HAP-1 (cell line): ENCODE results near the gene CLMN.
A peak's percentile ranks its signal among the peaks of the same experiment; 100 is the strongest.

ENCODE experiments used
- DNase-seq, 2 experiments: peaks; one replicate each; pipeline ENCODE4 v3.0.0-alpha.2; 2016 to 2020; ENCODE audit warnings: low spot score in 2 of 2
- H3K27me3 ChIP-seq: fragments of 250-450 bp; sonication (Bioruptor Pico); 2 replicates; pipeline ENCODE4 v1.5.1; 2020; ENCODE audit warnings: low read depth, mild to moderate bottlenecking, moderate library complexity
- H3K36me3 ChIP-seq: fragments of 250-450 bp; sonication (Bioruptor Pico); replicated peaks from 2 replicates; pipeline ENCODE4 v1.5.1; 2020; ENCODE audit warnings: mild to moderate bottlenecking
- H3K4me1 ChIP-seq: fragments of 250-450 bp; sonication (Bioruptor Pico); 2 replicates; pipeline ENCODE4 v1.5.1; 2020; ENCODE audit warnings: mild to moderate bottlenecking
- H3K4me3 ChIP-seq: fragments of 250-450 bp; sonication (Bioruptor Pico); 2 replicates; pipeline ENCODE4 v1.5.1; 2020; ENCODE audit warnings: mild to moderate bottlenecking, moderate library complexity
- H3K9me3 ChIP-seq: fragments of 250-450 bp; sonication (Bioruptor Pico); 2 replicates; pipeline ENCODE4 v1.5.1; 2020; ENCODE audit warnings: mild to moderate bottlenecking, moderate library complexity
- in situ Hi-C: fragments of 300-500 bp; cut with MboI; formaldehyde crosslinking; loops from 3 replicates; pipeline ENCODE4 v1.14.3; 2020; ENCODE audit warnings: low sequenced_read_pairs, inconsistent platforms, mixed read lengths

The CLMN gene

DNA sequence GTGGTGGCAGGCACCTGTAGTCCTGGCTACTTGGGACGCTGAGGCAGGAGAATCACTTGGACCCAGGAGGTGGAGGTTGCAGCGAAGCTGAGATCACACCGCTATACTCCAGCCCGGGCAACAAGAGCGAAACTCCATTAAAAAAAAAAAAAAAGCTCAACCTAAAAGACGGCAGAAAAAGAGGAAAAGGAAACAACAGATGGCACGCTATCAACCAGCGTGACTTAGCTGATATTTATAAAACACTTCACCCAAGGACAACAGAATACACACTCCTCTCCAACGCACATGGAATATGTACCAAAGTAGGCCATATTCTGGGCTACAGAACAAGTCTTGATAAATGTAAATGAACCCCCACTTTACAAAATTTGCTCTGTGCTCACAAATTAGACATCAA, 34.0 kb upstream of the CLMN start:
- no peak overlapping the region for H3K4me3 ChIP-seq
- H3K4me1 ChIP-seq, result no peaks in the 10 kb centered on the region
- H3K36me3 ChIP-seq, result no peaks in the 10 kb centered on the region
- H3K27me3 ChIP-seq, result no peaks in the 10 kb centered on the region
- in situ Hi-C loops, result no loop called here
- no peaks in the 10 kb centered on the region; the same call in 1 of the 2 replicates for H3K9me3 ChIP-seq
- no peak for DNase-seq

DNA sequence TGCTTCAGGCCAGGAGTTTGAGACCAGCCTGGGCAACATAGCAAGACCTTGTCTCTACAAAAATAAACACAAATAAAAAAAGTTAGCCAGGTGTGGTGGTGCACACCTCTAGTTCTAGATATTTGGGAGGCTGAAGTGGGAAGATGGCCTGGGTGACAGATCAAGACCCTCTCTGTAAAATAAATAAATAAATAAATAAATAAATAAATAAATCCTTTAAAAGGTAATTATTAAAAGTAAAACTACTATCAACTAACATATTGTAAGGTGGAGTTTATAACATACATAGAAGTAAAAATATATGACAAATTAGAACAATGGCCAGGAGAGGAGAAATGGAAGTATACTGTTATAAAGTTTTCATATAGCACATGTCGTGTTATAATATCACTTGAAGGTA, 33.3 kb upstream of the CLMN start:
- Histone ChIP-seq H3K36me3 (no peaks in the 10 kb centered on the region), H3K27me3 (no peaks in the 10 kb centered on the region), H3K9me3 (no peaks in the 10 kb centered on the region; the same call in 1 of the 2 replicates), H3K4me1 (no peaks in the 10 kb centered on the region), H3K4me3 (no peak overlapping the region)
- no peak for DNase-seq
- in situ Hi-C loops, result no loop called here

DNA sequence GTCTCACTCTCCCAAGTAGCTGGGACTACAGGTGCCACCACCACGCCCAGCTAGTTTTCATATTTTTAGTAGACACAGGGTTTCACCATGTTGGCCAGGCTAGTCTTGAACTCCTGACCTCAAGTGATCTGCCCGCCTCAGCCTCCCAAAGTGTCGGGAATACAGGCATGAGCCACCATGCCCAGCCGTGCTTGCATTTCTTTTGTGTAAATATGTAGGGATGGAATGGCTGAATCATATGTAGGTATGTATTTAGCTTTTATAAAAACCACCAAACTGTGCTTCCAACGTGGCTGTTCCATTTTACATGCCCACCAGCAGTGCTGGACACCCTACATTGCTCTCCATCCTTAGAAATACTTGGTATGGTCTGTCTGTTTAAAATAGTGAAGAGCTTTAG, 32.8 kb upstream of the CLMN start:
- in situ Hi-C loops, result no loop called here
- H3K9me3 ChIP-seq, result no peaks in the 10 kb centered on the region; the same call in 1 of the 2 replicates
- H3K4me3 ChIP-seq, result no peak overlapping the region
- H3K36me3 ChIP-seq, result no peaks in the 10 kb centered on the region
- DNase-seq, result no peak
- no peaks in the 10 kb centered on the region for H3K4me1 ChIP-seq
- no peaks in the 10 kb centered on the region for H3K27me3 ChIP-seq

DNA sequence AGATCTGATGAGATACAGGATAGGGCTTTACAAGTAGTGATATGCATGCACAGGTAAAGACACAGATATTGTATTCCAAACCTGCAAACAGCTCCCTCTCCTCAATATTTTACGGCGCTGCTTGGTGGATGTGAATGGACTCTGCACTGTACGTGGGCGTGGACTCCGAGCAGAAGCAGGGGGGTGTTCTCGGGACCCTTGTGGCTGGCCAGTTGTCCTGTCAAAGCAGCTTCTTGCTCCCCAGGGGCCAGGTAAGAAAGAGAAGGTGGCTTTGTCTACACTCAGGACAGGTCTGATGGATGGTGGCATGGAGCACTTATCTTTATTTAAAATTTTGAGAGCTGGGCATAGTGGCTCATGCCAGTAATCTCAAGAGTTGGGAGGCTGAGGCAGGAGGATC, 29.5 kb upstream of the CLMN start:
- no peaks in the 10 kb centered on the region for H3K36me3 ChIP-seq
- no peak for DNase-seq
- H3K27me3 ChIP-seq, result no peaks in the 10 kb centered on the region
- no peak overlapping the region for H3K4me3 ChIP-seq
- no peaks in the 10 kb centered on the region; the same call in 1 of the 2 replicates for H3K9me3 ChIP-seq
- H3K4me1 ChIP-seq, result no peaks in the 10 kb centered on the region
- in situ Hi-C loops, result no loop called here

DNA sequence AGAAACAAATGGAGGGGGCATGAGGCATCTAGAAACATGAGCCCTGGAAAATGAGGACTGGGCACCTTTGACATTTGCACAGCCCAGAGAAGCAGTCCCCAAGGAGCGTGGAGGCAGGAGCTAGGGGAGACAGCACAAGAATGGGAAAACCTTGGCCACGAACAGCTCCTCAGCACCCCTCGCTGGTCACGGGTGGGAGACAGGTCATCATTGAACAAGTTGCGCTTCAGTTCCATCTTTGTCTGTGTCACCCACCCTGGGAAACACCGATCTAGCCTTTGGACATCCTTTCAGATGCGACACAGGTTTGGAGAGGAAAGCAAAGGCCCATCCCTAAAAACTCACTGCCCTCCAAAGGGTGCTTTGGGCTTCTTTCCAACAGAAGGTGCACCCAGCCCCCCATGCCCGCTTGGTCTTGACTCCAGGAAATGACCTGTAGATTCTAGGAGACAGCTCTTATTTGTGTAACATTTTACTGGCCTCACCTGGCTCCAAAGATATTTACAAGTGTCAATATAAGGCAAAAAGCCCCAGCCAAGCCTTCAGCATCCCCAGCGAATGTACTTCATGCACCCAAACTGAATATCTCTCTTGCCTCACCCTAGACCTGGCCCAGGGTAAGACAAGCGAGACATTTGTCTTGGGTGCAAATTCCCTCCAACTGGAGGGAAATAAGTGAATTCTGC, 28.8 kb upstream of the CLMN start:
- H3K27me3 ChIP-seq, result no peaks in the 10 kb centered on the region
- H3K4me3 ChIP-seq, result no peak overlapping the region
- in situ Hi-C loops, result no loop called here
- no peaks in the 10 kb centered on the region for H3K4me1 ChIP-seq
- no peak for DNase-seq
- H3K9me3 ChIP-seq, result no peaks in the 10 kb centered on the region; the same call in 1 of the 2 replicates
- no peaks in the 10 kb centered on the region for H3K36me3 ChIP-seq

DNA sequence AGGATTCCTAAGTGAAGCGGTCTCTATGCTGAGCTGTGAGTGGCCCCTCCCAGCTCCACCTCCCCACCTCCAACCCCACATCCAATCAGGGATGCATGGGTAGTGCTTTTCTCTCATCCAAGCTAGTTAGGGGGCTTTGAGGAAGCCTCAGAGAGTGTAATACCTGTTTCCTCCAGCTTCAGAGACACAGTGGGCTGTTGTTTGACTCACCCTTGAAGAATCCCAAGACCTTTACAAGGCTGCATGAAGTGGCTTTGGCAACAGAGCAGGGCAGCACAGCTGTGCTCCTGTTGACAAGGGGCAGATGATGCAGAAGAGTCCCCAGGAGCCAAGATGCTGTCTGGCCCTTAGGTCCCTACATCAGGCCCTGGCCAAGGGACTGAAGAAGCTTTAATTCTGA, 27.1 kb upstream of the CLMN start:
- Histone ChIP-seq H3K9me3 (no peaks in the 10 kb centered on the region), H3K4me3 (no peak overlapping the region), H3K36me3 (no peaks in the 10 kb centered on the region), H3K27me3 (no peaks in the 10 kb centered on the region), H3K4me1 (no peaks in the 10 kb centered on the region)
- DNase-seq, result no peak
- in situ Hi-C loops, result no loop called here

DNA sequence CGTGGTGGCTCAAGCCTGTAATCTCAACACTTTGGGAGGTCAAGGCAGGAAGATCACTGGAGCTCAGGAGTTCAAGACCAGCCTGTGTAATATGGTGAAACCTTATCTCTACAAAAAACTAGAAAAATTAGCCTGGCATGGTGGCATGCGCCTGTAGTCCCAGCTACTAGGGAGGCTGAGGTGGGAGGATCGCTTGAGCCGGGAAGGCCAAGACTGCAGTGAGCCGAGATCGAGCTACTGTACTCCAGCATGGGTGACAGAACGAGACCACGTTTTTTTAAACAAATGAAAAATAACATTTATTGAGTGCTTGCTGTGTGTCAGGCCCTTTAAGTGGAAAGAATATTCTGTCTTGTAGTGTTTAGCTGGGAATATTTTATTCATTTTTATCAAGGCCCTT, 26.6 kb upstream of the CLMN start:
- no peaks in the 10 kb centered on the region for H3K9me3 ChIP-seq
- in situ Hi-C loops, result no loop called here
- no peak overlapping the region for H3K4me3 ChIP-seq
- H3K4me1 ChIP-seq, result no peaks in the 10 kb centered on the region
- DNase-seq, result no peak
- H3K27me3 ChIP-seq, result no peaks in the 10 kb centered on the region
- H3K36me3 ChIP-seq, result no peaks in the 10 kb centered on the region

DNA sequence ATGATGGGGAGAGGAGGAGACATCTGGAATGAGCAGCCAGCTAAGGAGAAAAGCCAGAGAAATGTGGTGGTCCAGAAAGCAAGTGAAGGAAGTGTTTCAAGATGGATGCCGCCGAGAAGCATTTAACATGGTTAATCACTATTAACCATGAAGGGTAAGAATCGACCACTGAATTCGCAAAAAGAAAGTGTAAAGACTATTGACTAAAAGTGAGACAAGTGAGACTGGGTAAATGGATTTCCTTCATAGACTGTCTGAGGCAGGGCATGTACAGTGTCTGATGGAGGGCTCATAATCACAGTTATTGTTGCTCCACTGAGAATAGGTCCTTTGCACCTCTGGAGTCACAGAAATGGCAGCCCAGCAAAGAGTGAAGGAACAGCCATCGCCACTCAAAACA, 25.3 kb upstream of the CLMN start:
- in situ Hi-C loops, result no loop called here
- no peak for DNase-seq
- H3K4me3 ChIP-seq, result no peak overlapping the region
- no peaks in the 10 kb centered on the region for H3K36me3 ChIP-seq
- no peaks in the 10 kb centered on the region for H3K9me3 ChIP-seq
- no peaks in the 10 kb centered on the region for H3K27me3 ChIP-seq
- H3K4me1 ChIP-seq, result no peaks in the 10 kb centered on the region

DNA sequence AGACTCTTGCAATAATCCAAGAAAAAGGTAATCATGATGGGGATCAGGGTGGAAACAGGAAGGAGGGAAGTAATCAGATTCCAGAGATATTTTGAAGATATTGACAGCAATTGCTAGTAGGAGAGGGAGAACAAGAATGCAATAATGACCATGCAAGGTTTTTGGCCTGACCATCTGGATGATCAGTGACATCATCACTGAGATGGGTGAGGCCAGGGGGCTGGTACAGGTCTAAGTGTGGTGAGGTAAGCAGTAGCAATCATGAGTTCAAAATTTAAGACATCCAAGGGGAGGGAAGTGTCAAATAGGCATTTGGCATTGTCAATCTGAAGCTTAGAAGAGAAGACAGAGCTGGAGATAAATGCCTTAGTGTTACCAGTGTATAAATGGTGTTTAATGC, 24.8 kb upstream of the CLMN start:
- in situ Hi-C loops, result no loop called here
- no peaks in the 10 kb centered on the region for H3K36me3 ChIP-seq
- H3K4me1 ChIP-seq, result no peaks in the 10 kb centered on the region
- no peaks in the 10 kb centered on the region; the same call in 1 of the 2 replicates for H3K27me3 ChIP-seq
- no peaks in the 10 kb centered on the region for H3K9me3 ChIP-seq
- H3K4me3 ChIP-seq, result no peak overlapping the region
- no peak for DNase-seq

DNA sequence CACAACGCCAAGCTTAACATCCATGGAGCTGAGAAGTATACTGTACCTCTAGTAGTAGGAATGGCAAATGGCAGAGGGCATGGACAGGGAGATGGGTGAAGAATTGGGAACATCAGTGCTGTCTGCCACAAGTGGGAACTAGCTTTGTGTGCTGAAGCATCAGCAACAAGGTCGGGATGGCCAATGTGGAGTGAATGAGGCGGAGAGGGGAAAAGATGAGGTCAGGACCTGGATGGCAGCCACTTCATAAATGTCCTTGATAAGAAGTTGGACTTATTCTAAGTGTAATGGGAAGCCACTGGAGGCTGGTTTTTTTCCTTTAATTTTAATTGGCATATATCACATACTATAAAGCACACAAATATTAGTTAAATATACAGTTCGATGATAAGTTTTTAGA, 21.9 kb upstream of the CLMN start:
- Histone ChIP-seq H3K4me1 (no peaks in the 10 kb centered on the region), H3K27me3 (no peaks in the 10 kb centered on the region; the same call in 1 of the 2 replicates), H3K36me3 (no peaks in the 10 kb centered on the region), H3K4me3 (no peak overlapping the region), H3K9me3 (no peaks in the 10 kb centered on the region)
- DNase-seq, result no peak
- in situ Hi-C loops, result no loop called here

DNA sequence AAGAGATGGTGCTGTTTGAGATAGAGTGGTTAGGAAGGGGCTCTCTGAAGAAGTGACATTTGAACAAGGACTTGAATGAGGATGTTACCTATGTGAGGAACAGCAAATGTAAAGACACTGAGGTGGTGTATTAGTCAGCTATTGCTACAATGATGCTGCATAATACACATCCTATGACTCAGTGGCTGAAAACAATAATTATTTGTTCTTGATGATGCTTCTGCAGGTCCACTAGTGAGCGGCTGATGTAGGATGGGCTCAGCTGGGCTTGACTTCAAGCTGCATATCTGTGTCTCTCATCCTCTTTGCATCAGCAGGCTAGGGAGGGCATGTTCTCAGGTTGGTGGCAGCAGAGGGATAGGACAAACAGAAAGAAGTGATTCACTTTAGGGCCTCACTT, 21.4 kb upstream of the CLMN start:
- no peak overlapping the region for H3K4me3 ChIP-seq
- H3K9me3 ChIP-seq, result no peaks in the 10 kb centered on the region
- no peaks in the 10 kb centered on the region for H3K36me3 ChIP-seq
- in situ Hi-C loops, result no loop called here
- H3K27me3 ChIP-seq, result no peaks in the 10 kb centered on the region; the same call in 1 of the 2 replicates
- H3K4me1 ChIP-seq, result no peaks in the 10 kb centered on the region
- no peak for DNase-seq

DNA sequence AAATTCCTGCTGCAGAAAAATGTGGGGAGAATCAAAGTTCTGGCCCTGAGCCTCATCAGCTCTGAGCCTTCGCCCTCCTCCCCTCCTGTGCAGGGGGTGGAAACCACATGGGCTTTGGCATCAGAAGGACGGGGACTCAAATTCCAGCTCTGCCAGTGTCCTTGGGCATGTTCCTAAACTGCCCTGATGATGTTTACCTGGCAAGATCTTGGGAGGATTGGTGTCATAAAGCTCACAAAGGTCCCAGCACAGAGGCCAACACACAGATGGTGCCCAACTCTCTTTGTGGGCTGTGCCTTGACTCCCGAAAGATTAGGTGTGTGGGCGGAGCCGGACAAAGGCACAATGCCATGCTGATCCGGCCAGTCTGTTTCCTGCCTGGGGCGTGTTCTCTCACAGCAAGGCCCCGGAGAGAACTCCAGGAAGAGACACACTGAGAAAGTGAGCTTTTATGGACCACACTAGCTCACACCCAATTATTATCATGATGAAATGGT, 20.5 kb upstream of the CLMN start:
- Histone ChIP-seq H3K4me1 (no peaks in the 10 kb centered on the region), H3K9me3 (no peaks in the 10 kb centered on the region), H3K4me3 (no peak overlapping the region), H3K27me3 (no peaks in the 10 kb centered on the region; the same call in 1 of the 2 replicates), H3K36me3 (no peaks in the 10 kb centered on the region)
- in situ Hi-C loops, result no loop called here
- DNase-seq, result peak in 1 of 2 experiments; percentile 13

DNA sequence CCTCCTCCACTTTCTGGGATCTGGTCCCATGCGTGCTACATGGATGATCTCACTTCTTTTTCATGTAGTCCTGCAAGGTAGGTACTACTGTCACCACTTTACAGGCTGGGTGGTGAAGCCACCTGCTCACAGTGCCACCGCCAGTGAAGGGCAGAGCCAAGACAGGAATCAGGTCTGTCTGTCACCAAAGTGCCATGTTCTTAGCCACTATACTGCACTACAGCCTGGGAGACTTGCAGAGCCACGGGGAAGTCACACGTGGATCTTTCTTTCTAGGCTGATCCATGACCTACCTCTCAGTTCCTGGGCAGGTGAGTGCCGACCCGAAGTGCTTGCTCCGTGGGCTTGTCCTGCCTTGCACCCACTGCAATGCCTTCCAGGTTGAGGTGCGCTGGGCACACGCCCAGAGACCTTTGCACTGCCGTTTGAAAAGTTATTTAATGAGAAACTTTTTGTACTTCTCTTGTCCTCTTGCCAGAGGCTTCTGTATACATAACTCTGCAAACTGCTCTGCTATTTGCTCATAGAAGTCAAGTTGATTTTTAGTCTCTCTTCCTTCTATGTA, 19.7 kb upstream of the CLMN start:
- no peaks in the 10 kb centered on the region; the same call in 1 of the 2 replicates for H3K27me3 ChIP-seq

DNA sequence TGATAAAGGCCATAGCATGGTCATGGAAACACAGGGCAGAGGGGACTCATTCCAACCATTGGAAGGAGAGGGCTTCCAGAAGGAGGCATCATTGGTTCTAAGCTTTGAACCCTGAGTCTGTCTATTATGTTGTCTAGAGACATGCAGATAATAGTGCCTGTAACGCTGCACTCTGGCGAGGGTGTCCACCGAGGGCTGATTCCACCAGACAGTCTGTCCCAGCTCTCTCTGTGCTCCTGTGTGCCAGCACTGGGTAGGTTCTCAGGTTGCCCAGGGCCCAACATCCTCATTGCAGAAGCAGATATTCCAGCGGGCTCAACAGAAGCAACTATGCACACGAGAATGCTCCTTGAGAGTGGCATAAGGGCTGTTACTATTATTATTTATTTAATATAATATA, 18.7 kb upstream of the CLMN start:
- in situ Hi-C loops, result no loop called here
- H3K4me1 ChIP-seq, result no peaks in the 10 kb centered on the region
- H3K4me3 ChIP-seq, result no peak overlapping the region
- H3K27me3 ChIP-seq, result no peaks in the 10 kb centered on the region; the same call in 1 of the 2 replicates
- H3K36me3 ChIP-seq, result no peaks in the 10 kb centered on the region
- H3K9me3 ChIP-seq, result no peaks in the 10 kb centered on the region
- DNase-seq, result no peak

More for the DNA sequence above, 19.7 kb upstream of the CLMN start:
- Histone ChIP-seq H3K36me3 (no peaks in the 10 kb centered on the region), H3K4me1 (no peaks in the 10 kb centered on the region), H3K4me3 (no peak overlapping the region), H3K9me3 (no peaks in the 10 kb centered on the region)
- DNase-seq, result no peak
- in situ Hi-C loops, result no loop called here
